HG02885 (cell line): ENCODE data around the gene PIGQ.
"Not testable (repeated sequence)": the region's sequence is repeated elsewhere in the genome, so short reads cannot be mapped to it uniquely, and the experiment has no call there.

Source experiments
- ATAC-seq: cut with Tn5 transposase; IDR thresholded peaks from one replicate; pipeline ENCODE4 v1.9.1; 2021; ENCODE audit warnings: mild to moderate bottlenecking; ENCODE audit not compliant: unreplicated experiment, poor library complexity

Gene PIGQ

DNA sequence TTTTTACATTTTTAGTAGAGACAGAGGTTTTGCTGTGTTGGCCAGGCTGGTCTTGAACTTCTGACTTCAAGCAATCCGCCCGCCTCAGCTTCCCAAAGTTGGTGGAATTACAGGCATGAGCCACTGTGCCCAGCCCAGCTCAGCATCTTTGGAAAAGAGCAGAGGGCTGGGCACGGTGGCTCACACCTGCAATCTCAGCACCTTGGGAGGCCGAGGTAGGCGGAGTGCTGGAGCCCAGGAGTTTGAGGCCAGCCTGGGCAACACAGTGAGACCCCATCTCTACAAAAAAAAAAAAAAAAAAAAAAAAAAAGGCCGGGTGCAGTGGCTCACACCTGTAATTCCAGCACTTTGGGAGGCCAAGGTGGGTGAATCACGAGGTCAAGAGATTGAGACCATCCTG is 27.9 kb downstream of the PIGQ start:
- ATAC-seq, result not testable (repeated sequence)

DNA sequence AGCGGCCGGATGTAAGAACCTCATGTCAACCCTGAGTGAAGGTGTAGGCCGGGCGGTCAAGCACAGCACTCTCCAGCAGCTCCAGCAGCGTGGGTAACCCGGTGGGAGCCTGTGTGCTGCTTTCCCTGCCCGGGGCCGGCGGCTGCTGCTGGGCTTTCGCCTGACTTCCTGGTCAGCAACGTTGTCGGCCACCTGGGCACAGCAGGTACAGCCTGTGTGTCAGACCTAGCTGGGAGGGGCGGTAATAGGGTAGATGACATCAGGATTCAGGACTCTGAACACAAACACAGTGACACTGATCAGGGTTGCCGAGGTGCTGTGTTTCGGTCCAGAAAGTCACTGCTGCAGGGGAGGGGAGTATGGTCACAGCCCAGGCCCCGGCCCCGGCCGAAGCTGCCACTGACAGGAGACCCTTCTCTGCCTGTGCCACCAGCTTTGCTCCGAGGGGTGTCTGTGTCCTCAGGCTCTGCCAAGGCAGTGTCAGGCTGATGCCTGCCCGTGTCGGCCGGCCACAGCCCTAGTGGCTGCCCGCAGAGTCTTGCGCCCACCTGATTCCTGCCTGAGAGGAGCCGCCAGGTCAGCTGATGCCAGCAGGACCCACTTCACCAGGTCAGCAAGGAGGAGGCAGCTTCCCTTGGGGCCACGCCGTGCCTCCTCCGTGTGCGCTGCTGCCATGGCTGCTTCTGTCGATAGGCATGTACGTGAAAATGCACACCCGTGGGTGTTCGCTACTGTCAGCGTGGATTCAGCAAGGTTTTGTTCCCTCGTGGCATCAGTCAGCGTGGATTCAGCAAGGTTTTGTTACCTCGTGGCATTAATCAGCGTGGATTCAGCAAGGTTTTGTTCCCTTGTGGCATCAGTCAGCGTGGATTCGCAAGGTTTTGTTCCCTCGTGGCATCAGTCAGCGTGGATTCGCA is 29.3 kb downstream of the PIGQ start:
- no peak for ATAC-seq

- ATAC-seq, result no peak
Measured at GRCh38 chr16:600781-601180, 31.0 kb downstream of the PIGQ start.

DNA sequence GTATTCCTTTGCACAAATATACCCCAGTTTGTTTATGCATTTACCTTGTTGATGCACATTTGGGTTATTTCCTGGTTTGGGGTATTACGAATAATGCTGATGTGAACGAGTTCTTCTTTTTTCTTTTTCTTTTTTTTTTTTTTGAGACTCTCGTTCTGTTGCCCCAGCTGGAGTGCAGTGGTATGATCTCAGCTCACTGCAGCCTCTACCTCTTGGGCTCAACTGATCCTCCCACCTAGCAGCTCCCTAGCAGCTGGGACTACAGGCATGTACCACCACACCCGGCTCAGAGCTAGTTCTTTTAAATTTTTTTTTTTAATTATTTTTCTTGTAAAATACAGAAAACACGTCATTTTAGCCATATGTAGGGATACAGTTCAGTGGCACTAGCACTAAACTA is 34.2 kb downstream of the PIGQ start:
- ATAC-seq, result no peak

GRCh38 chr16:606656-607307 is 37.0 kb downstream of the PIGQ start:
- ATAC-seq, result no peak

GRCh38 chr16:608019-608418 is 38.3 kb downstream of the PIGQ start:
- no peak for ATAC-seq

DNA sequence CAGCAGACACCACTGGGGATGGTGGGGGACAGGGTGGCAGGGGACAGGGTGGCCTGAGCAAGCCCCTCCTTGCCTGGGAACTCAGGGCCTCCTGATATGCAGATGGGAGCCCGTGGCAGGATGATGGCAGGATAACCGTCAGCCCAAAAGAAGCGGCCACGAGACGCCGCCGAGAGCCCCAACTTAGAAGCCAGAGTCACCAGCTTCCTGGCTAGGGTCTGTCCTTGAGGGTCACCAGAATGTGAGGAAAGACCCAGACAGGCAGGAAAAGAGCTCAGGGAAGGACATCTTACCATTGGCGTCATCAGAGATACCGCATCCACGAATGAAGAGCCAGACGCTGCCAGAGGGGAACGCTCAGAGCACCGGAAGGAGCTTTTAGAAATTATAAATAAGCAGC is 39.5 kb downstream of the PIGQ start:
- no peak for ATAC-seq

DNA sequence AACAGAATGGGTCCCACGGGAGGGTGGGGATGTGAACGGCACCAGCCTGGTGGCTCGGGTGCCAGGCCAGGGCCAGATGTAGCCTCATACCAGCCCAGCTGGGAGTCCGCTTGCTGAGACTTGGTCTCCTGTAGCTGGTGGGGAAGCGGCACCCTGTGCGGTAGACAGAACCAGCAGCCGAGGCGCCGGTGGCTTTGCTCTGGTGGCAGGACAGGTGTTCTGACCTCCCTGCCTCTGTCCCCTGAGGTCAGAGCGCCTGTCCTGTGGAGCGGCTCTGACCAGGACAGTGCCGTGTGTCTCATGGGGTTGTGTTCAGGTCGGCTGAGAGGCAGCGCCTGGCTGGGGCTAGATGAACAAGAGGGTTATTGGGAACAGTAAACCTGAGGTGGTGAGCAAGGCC is 40.2 kb downstream of the PIGQ start:
- no peak for ATAC-seq

DNA sequence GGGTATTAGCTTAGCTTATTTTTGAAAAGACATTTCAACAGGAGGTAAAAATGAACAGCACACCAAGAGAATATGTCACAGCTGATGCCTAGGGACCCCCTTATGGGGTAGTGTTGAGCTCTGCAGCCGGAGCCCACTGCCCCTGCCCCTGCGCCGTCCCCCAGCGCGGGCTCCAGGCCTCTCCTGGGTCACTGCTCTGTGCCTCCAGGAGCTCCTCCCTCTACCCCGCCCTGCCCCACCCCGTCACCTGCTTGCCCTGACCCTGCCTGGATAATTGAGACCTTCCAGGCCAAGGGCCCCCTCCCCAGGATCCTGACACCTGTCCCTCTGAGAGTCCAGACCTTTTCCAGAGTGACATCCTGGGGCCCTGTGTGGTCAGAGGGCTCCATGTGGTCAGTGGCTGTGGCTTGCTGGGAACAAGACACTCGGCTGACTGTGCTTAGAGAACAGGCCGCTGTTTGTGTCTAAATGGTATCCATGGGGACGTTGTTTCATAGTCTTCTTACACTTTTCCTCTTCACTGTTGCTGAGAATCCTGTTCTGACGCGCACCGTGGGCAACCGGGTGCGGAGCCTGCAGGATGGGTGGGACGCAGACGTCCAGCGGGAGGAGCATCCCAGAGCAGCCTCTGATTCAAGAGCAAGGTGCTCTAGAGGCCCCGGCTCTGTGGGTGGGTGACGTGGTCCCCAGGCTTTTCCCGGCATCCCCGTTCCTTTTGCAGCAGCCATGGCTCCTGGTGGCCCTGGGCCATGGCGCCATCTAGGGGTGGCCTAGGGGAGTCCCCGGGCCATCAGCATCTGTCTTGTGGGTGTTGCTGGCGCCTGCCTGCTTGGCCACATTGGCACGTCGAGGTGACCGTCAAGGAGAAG is 41.0 kb downstream of the PIGQ start:
- no peak for ATAC-seq

DNA sequence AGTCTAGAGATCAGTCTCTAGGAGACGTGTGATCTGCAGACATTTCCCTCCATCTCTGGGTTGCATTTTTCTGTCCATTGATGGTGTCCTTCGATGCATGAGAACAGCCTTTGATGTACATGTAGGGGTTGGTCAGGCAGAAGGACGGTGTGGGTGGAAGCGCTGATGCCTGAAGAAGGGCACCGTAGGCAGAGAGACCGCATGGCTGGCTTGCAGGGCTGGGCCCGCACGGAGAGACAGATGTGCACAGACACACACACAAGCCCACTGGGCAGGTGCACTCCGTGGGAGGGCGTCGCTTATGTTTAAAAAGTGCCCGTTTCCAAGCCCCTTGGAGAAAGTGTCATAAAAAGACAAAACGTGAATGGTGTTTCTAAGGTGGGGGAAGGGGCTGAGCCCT is 45.4 kb downstream of the PIGQ start:
- no peak for ATAC-seq

- no peak for ATAC-seq
Measured at GRCh38 chr16:616733-617586, 47.2 kb downstream of the PIGQ start.

- no peak for ATAC-seq
Measured at GRCh38 chr16:617855-618254, 48.1 kb downstream of the PIGQ start.

DNA sequence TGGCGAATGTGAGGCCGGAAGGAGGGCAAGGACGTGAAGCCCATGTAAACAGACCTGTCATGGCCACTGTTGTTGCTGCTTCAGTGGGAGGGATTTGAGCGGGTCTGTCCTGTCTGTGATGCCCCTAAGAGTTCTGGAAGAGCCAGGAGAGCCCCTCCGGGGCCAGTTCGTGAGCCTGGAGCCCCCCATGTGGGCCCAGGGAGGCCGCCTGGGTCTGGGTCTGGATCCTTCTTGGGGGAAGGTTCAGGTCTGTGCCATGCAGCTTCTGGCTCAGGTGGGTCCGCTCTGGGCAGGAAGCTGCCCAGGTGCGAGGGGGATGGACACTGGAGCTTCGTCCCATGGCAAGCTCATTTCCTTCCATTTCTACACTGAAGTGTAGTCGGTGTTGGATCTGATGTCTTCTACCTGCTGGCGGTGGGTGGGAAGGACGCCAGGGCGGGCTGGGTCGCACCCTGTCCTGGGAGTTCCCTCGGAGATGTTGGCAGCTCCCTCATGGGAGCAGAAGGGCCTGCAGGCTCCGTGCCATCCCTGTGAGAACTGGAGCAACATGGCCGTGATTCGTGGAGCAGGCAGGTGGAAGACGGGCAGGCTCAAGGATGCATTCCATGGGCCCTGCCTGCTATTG is 49.8 kb downstream of the PIGQ start:
- no peak for ATAC-seq

DNA sequence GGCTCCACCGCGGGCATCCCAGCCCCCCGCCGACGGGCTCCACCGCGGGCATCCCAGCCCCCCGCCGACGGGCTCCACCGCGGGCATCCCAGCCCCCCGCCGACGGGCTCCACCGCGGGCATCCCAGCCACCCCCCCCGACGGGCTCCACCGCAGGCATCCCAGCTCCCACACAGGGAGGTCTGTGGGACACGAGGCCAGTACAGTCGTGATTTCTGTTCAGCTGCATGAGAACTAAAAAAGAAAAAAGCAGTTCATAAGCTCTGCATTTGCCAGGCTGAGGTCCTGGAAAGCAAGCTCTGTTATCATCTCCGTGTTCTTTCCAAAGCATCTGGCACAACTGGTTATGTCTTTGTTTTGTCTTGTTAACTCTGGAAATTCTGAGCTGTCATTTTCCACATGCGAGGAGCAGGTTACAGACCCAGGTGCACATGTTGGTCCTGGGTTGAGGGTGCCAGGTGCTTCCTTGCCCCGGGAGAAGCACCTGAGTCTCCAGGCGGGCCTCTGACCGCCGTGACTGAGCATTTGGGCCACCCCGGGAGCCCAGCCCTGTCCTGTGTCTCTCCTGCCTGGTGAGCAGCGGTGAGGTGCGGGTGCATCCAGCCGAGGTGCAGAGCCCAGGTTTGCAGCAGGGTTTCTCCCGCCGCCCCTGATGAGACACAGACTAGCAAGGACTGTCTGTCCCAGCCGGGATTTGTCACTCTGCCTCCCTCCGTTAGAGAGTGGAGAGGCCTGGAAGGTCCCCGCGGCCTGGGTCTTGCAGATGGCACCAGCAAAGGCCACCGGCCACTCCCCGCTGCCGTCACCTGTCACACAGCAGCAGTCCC is 51.1 kb downstream of the PIGQ start:
- ATAC-seq, result no peak

- no peak for ATAC-seq
Measured at GRCh38 chr16:621526-622105, 51.8 kb downstream of the PIGQ start.

GRCh38 chr16:622920-623280 is 53.1 kb downstream of the PIGQ start:
- no peak for ATAC-seq

DNA sequence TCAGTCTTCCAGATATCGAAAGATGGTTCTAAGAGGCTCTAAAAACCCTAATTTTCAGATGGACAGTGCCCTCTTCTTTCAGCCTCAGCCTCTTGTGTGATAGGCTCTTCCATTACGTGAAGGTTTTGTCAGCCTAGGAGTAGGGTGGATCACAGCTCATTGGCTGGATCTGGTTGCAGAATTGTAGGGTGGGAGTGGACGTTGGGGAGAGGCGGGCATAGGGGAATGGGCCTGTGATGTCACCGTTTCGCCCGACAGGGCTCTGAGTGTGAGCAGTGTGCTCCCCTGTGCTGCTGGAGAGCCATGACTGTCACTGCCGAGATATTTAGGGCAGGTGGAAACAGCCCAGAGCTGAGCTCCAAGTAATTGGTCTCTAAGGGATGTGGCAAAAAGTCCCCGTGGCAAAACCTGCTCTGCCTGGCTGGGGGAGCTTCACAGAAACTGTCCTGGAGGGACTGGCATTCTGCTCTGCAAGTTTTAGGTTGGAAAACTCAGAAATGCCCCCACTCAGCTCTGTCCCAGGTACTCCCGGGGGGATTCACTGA is 54.8 kb downstream of the PIGQ start:
- no peak for ATAC-seq
